ENCODE measurements around the gene TBXAS1.
A peak's percentile ranks its signal among the peaks of the same experiment; 100 is the strongest.
"Not testable (repeated sequence)": the region's sequence is repeated elsewhere in the genome, so short reads cannot be mapped to it uniquely, and the experiment has no call there.

TBXAS1 gene

DNA sequence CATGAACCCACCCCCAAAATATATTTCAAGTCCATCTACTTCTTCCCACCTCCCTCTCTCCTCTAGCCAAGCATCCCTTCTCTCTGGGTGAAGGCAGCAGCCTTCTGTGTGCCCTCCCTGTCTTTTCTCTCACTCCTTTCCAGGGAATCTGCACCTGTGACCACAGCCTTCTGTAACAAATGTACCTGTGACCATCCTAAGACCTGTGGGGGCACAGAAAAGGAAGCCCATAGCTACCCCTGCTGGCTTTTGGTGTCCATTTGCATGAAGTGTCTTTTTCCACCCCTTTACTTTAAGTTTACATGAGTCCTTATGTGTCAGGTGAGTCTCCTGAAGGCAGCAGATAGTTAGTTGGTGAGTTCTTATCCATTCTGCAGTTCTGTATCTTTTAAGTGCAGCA lies 2.0 kb upstream of the TBXAS1 start:
- no peak for DNase-seq

DNA sequence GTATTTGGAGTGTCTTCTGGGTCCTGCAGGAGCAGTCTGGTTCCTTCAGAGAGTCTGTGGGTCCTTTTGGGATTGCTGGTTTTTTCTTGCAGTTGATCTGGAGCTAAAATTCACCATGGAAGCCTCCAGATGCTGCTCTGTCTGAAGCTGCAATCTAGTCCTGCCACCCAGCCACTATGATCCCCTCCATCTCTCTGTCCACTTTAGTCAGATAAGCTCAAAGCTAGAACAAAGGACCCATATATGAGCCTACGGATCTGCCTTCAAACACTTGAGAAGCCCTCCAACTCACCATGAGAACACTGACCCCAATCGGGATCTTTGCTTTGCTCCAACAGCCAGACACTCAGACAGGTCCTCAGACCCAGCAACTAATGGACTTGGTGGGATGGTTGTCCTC lies 618 bp upstream of the TBXAS1 start:
- DNase-seq = no peak

DNA sequence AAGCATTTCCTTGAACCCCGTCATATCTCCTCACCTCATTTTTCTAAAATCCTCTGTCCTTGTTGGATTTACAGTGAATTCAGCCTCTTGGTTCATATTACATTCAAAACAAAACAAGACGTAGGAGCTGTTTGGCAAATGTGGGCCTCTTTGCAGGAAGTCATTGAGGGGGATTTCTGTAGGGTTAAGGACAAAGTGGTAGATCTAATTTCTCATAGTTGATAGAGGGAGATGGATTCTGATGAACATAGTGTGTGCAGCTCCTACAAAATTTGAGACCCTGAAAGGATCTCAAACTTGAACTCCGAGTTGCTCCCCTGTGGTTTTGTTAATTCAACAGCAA lies 682 bp downstream of the TBXAS1 start:
- peak; percentile 18 for DNase-seq

DNA sequence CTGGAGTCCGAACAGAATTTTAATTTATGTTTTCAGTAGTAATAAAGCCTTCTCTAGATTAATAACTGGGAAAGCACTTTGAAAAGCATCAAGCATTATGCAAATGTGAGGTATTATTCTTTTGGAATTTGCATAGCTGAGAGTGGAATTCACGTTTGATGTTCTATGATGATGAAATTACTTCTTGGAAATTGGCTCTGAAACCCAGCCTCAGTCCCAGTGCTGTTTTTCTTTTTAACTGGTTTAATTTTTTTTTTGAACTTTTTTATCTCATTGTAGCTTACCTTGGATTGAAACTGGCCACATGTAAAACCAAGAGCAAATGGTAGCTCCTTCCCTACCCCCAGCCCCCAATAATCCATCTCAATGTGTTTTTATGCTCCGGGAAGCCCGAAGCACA lies 1.2 kb downstream of the TBXAS1 start:
- no peak for DNase-seq

DNA sequence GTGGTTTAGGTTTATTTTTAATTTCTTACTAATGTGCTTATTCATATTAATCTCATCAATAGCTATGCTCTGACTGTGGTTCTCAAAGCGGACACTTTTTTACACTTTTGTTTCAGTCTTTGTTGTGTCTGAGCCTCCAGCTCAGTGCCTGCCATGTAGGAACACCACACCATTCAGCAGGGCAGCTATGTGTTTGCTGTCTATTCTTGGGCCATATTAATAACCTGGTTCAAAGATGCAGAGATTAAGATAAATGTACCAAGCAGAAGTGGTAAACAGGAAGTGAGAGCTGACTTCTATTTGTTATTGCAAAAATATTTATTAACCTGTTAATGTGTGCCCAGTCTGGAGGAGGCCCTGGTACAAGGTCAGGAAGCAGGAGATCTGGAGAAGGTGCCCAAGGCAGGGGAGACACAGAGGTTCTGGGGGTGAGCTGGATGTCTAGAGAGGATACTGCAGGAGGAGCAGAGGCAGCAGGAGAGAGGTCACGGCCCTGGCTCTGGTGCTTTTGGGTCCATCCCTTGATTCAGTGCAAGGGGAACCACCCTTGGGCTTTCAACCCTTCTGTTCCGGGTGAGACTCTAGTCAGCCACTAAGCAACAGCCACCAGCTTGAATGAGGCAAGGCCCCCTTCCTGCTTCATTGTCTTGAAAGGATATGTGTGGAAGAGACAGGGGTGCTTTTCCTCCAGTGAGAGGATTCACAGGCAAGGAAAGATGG lies 1.9 kb downstream of the TBXAS1 start:
- DNase-seq = no peak

DNA sequence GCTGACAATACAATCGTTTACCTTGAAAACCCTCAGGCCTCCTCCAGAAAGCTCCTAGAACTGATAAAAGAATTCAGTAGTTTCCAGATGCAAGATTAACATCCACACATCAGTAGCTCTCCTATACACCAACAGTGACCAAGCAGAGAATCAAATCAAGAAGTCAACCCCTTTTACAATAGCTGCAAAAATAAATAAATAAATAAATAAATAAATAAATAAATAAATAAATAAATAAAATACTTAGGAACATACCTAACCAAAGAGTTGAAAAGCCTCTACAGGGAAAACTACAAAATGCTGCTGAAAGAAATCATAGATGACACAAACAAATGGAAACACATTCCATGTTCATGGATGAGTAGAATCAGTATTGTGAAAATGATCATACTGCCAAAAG lies 6.8 kb downstream of the TBXAS1 start:
- not testable (repeated sequence) for DNase-seq

DNA sequence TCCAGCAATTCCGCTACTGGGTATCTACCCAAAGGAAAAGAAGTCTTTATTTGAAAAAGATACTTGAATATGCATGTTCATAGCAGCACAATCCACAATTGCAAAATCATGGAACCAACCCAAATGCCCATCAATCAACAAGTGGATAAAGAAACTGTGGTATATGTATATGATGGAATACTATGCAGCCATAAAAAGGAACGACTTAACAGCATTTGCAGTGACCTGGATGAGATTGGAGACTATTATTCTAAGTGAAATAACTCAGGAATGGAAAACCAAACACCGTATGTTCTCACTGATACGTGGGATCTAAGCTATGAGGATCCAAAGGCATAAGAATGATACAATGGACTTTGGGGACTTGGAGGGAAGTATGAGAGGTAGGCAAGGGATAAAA lies 8.2 kb downstream of the TBXAS1 start:
- not testable (repeated sequence) for DNase-seq

DNA sequence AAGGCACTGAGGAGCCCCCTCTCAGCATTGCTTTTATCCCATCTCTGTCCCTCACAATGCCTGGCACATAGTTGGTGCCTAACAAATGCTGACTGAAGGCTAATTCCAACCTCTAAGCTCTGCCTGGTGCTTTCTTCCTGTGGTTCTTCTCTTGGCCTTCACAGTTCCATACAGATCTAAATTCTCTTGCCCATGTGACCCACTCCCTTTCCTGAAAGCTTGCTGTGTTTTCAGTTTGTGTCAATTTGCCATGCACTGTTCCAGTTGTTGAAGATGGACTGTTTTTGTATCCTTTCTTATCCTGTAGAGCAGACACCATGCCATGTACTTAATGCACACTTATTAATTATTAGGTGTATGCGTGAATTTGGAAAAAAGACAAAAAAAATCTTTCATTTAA lies 9.2 kb downstream of the TBXAS1 start:
- no peak for DNase-seq

DNA sequence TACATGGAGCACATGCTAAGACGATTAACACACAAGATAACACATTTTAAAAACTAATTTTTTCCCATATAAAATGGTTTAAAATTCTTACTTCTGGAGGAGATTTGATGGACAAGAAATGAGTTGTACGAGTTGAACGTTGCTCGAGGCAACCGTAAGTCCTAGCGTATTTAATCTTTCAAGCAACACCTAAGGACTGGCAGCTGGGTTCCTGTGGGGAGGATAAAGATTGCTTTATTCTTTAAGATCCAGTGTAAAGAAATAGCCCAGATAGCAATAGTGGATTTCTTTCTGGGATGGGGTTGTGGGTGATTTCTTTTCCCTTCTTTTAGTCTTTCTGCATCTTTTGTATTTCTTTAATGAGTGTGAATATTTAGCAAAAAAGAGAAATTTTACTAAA lies 9.8 kb downstream of the TBXAS1 start:
- no peak for DNase-seq

DNA sequence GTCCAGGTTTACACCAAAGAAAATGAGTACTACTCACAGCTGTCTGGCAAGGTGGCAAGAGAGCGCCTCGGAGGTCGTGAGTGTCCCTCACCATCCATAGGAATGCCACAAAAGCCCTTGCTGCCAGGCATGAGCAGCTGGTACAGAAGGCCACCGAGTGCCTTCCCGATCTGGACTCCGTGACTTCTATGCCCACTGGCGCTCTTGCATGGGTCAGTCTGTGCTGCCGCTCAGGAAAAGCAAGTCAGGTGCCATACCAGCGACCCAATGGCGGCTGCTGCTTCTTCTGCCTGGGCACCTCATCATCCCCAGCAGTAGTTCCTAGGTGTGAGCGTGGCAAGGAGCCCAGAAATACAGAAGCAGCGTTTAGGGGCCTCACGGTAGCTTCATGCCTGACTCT lies 11.7 kb downstream of the TBXAS1 start:
- DNase-seq = no peak

DNA sequence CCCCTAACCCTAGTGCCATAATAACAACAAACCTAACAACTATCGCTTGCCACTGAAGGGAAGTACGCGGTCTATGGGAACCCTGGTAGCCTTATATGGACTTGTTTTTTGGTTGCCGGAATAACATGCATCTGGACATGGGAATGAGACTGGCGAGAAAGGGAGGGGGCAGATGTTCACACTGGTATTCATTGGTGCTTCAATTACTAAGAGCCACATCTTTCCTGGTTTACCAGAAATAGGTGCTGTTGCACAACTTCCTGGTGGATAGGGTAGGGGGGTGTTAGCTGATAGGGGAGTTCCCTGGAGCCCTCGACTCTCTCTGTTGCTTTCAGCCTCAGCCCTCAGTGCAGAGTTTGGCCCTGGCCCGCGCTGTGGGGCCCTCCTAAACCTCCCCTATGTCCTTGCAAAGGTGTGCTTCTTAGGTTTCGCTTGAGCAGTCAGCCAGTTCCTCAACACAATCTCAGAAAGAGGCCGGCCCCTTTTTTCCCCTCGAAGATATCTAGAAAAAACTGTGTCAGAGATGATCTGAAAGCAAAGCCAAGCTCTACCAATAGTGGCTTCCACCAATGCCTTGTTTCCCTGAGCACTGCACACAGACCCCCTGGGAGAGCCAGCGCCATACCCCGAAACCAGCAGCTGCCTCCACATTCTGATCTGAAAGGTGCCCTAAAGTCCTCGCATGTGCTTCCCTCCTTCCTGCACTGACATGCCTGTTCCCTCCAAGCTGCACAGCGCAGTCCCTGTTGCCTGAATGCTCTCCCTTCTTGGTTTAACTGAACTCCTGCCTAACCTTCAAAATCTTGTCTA lies 13.5 kb downstream of the TBXAS1 start:
- no peak for DNase-seq

DNA sequence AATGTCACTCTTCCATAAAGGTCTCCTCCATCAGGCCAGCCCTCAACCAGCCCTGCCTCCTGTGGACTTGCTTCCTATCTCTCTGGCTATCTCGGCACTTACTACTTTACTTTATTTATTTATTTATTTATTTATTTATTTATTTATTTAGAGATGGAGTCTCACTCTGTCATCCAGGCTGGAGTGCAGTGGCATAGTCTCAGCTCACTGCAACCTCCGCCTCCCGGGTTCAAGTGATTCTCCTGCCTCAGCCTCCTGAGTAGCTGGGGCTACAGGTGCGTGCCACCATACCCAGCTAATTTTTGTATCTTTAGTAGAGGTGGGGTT lies 14.1 kb downstream of the TBXAS1 start:
- not testable (repeated sequence) for DNase-seq

DNA sequence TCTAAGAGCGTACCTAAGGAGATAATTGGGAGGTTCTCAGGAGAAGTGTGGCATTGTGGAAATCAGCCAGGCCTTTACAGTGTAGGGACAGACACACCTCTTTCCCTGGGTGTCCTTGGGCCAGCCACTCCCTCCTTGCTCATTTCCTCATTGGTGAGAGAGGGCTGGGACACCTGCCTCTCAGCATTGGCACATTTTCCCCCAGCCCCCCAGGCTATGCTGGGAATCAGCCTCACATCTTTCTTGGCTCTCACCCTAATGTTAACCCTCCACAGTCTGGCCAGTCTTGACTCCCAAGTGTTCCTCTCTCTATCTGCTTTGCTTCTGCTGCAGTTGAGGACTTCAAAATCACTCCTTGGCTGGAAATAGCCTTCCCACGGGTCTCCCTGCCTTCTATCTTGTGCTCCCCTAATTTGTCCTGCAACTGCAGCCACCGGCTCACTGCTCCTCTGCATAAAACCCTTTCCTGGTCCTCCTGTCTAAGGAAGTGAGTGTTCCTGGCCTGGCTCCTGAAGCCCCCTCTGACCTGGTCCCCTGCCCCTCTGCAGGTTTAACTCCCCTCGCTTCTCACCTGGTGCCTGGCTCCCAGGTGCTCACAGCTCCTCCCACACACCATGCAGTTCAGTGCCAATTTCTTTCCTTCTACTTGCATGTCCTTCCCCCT lies 15.8 kb downstream of the TBXAS1 start:
- no peak for DNase-seq

DNA sequence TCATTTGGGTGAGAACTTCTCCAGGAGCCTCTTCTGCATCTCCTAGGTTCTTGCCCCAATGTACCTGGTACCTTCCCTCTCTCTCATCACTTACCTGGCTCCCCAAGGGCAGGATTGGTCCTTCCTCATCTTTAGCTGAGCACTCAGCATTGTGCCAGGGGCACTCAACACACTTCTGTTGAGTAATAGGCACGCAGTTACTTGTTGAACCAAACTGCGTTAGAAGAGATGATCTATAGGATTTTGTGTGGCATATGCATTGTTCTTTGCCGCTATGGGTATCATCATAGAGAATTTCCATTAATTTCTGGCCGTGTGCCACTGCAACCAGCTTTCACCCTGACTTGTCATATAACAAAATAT lies 16.4 kb downstream of the TBXAS1 start:
- no peak for DNase-seq

DNA sequence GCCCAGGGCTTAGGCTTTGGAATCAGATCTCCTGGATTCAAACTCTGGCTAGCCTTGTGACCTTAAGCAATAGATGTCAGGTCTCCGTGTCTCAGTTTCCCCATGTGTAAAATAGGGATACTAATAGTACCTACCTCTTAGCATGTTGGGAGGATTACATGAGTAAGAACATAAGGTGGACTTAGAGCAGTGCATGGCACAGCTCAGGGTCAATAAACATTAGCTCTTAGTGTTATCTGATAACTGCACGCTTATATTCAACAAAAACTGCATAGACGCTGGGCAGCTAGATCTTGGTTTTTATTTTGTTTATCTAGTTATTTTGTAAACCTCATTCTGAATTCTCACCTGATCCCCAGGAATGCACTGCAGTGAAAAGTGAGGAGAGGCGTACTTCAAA lies 17.2 kb downstream of the TBXAS1 start:
- DNase-seq = no peak

DNA sequence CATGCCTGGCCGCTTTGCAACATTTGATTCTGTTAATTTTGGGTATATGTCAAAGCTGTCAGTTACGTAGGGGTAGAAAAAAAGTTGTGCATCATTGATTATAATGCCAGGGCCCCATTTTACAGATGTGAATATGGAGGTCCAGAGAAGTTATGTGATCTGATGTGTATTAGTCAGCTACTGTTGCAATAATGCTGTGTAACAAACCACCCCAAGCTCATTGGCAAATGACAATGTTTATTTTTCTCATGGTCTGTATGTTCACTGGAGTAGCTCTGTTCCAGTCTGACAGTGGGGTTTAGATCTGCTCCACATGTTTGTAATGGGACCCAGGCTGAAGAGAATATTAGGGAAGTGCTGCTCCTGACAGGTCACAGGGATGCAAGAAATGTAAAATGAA lies 19.2 kb downstream of the TBXAS1 start:
- no peak for DNase-seq

DNA sequence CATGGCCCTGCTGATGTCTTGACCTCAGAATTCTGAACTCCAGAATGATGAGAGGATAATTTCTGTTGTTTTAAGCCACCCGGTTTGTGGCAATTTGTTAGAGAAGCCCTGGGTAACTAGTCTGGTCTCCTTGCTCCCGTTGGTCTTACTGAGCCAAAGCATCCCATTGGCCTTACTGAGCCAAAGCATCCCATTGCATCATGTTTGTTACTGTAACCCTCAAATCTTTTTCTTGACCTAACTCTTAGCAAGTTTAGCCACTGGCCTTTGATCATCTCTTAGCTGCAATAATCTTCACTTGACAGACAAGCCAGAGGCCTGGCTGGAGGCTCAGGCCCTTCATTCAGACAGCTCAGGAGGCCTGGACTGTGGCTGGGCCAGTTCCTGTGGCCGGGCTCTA lies 21.8 kb downstream of the TBXAS1 start:
- no peak for DNase-seq

DNA sequence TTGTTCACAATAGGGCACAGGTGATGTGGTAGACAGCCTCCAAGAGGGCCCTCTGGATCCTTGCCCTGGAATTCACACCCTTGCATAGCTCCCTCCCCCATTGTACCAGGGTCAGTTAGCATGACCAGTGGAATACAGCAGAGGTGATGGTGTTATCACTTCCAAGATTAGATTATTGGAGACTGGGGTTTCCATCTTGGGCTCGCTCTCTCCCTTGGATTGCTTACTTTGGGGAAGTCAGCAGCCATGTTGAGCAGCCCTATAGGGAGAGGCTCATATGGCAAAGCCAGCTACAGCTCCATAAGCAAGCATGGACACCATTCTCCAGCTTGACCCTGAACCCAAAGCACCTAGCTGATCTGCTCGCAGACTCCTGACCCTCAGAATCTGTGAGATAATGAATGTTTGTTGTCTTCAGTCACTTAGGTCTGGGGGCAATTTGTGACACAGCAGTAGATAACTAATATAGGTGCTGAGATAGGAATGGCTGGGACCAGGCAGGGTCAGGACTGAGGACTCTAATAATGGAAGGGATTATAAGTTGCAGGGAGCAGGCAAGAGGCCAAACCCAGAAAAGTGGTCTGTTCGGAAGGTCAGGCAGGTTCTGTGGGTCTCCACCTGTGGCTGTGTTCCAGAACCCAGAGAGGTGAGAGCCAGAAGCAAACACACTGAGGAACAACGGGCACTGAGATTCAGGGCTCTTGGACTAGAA lies 22.9 kb downstream of the TBXAS1 start:
- DNase-seq = no peak

DNA sequence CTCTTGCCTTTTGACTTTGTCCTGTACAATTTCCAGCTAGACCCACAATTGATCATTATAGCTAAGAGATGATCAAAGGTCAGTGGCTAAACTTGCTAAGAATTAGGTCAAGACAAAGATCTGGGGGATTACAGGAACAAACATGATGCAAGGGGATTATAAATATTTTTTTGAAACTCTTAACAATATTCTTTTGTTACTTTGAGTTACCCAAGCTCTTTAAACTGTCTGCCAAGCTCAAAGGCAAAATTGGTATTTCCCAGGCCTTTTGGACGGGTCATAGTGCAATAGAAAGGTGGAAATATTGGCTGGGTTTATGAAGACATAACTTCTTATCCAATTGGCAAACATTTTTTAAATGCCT lies 23.4 kb downstream of the TBXAS1 start:
- no peak for DNase-seq

DNA sequence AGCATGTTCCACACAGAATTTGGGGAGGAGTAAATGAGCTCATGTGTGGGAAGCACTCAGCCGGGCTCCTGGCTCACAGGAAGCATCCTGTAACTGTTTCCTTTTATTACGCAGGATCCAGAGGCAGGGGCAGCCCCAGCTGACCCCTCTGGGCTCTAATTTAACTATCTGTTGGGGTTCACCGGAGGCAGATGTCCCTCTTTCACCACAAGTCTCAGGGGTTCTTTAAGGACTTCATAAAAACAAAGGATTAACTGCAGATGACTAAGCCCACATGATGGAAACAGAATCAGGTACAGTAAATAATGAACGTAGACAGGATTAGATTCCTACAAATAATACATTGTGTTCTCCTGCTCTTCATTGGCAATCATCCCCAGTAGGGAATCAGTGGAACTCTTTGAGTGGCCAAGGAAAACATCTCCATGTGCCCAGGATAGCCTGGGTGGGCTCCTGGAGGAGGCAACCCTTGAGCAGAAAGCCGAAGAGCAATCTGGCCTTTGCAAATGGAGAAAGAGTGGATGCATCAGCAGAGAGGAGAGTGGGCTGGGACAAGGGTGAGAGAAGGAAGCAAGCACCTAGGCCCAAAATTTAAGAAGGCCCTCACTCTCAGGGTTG lies 24.6 kb downstream of the TBXAS1 start:
- DNase-seq = no peak

DNA sequence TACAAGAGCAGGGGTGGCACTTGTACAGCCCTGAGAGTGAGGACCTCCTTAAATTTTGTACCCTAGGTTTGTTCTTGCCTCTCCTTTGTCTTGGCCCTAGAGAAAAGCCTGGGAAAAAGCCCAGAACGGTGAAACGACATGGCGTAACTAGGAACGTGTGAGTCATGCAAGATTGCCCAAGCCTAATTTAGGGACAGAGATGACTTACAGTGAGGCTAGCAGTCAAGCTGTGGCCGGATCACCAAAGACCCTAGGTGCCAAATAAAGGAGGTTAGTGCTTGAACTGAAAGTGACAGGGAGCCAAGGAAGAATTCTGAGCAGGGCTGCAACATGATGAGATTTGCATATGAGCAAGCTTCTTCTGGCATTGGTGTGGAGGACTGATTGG lies 25.1 kb downstream of the TBXAS1 start:
- DNase-seq = no peak

DNA sequence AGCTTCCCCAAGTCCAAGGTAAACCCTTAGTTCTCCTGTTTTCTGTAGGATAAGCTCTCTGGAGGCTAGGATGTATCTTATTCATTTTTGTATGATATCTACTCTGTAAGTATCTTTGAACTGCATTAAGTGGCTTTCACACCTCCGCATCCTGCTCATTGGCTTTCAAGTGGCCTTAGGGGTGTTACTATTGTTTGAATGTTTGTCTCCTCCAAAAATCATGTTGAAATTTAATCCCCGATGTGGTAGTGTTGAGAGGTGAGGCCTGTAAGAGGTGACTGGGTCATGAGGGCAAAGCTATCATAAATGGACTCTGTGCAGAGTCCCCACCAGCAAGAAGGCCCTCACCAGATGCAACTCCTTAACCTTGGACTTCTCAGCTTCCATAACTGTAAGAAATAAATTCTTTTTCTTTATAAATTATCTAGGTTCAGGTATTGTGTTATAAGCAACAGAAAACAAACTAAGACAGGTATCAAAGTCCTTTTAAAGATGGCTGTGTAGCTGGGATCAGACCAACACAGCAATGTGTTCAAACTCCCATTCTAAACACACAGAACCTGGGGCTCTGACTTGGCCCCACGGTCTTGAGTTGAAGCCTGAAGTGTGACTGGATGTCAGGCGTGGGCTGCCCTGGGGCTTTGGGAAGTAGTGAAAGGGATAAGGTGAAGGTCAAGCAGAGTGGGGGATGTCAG lies 25.9 kb downstream of the TBXAS1 start:
- no peak for DNase-seq
